ENCODE results near the gene PNKD.

Gene PNKD

GRCh38 chr2:218291318-218292047 is 21.2 kb downstream of the PNKD start:
- peak overlapping the region; percentile 99 for H3K27ac ChIP-seq (ENCODE audit: insufficient read depth, low read length, poor library complexity, severe bottlenecking)
- no peaks in the 10 kb centered on the region for H3K9me3 ChIP-seq (ENCODE audit: control insufficient read depth, low read length)
- H3K4me1 ChIP-seq (ENCODE audit: control insufficient read depth, insufficient read depth, low read length, poor library complexity, severe bottlenecking) = peaks cover 46% of the 10 kb centered on the region
- no peaks in the 10 kb centered on the region for H3K27me3 ChIP-seq (replicated peaks; ENCODE audit: control insufficient read depth, insufficient read depth, low read length, poor library complexity, severe bottlenecking)
- H3K36me3 ChIP-seq (ENCODE audit: control insufficient read depth, insufficient read depth, low read length) = no peaks in the 10 kb centered on the region
- no peak for DNase-seq
- peak overlapping the region; percentile 83 for H3K4me3 ChIP-seq (ENCODE audit: insufficient read depth, low read depth, low read length, poor library complexity, severe bottlenecking)

GRCh38 chr2:218292048-218293014 is 22.0 kb downstream of the PNKD start, which contains the start of gene TMBIM1:
TMBIM1 (minus strand) TSS chr2:218292503; CDS start chr2:218282141, 10,362 bp downstream.
- Histone ChIP-seq H3K9me3 (ENCODE audit: control insufficient read depth, low read length) (no peaks in the 10 kb centered on the region), H3K36me3 (ENCODE audit: control insufficient read depth, insufficient read depth, low read length) (no peaks in the 10 kb centered on the region), H3K27me3 (replicated peaks; ENCODE audit: control insufficient read depth, insufficient read depth, low read length, poor library complexity, severe bottlenecking) (no peaks in the 10 kb centered on the region), H3K4me3 (ENCODE audit: insufficient read depth, low read depth, low read length, poor library complexity, severe bottlenecking) (peak within 1 kb of the TSS; percentile 83), H3K4me1 (ENCODE audit: control insufficient read depth, insufficient read depth, low read length, poor library complexity, severe bottlenecking) (peaks cover 40% of the 10 kb centered on the region), H3K27ac (ENCODE audit: insufficient read depth, low read length, poor library complexity, severe bottlenecking) (peak within 1 kb of the TSS; percentile 99)
- peak; percentile 68 to 70 (median 69) for DNase-seq

GRCh38 chr2:218293715-218294429 is 23.6 kb downstream of the PNKD start:
- DNase-seq = no peak
- no peak overlapping the region for H3K4me3 ChIP-seq (ENCODE audit: insufficient read depth, low read depth, low read length, poor library complexity, severe bottlenecking)
- no peaks in the 10 kb centered on the region for H3K27me3 ChIP-seq (replicated peaks; ENCODE audit: control insufficient read depth, insufficient read depth, low read length, poor library complexity, severe bottlenecking)
- H3K9me3 ChIP-seq (ENCODE audit: control insufficient read depth, low read length) = no peaks in the 10 kb centered on the region
- no peak overlapping the region for H3K27ac ChIP-seq (ENCODE audit: insufficient read depth, low read length, poor library complexity, severe bottlenecking)
- H3K36me3 ChIP-seq (ENCODE audit: control insufficient read depth, insufficient read depth, low read length) = no peaks in the 10 kb centered on the region
- peaks cover 27% of the 10 kb centered on the region for H3K4me1 ChIP-seq (ENCODE audit: control insufficient read depth, insufficient read depth, low read length, poor library complexity, severe bottlenecking)

- H3K27me3 ChIP-seq (replicated peaks; ENCODE audit: control insufficient read depth, insufficient read depth, low read length, poor library complexity, severe bottlenecking) = no peaks in the 10 kb centered on the region
- DNase-seq = no peak
- H3K36me3 ChIP-seq (ENCODE audit: control insufficient read depth, insufficient read depth, low read length) = no peaks in the 10 kb centered on the region
- peaks cover 20% of the 10 kb centered on the region for H3K4me1 ChIP-seq (ENCODE audit: control insufficient read depth, insufficient read depth, low read length, poor library complexity, severe bottlenecking)
- no peak overlapping the region for H3K4me3 ChIP-seq (ENCODE audit: insufficient read depth, low read depth, low read length, poor library complexity, severe bottlenecking)
- no peaks in the 10 kb centered on the region for H3K9me3 ChIP-seq (ENCODE audit: control insufficient read depth, low read length)
- no peak overlapping the region for H3K27ac ChIP-seq (ENCODE audit: insufficient read depth, low read length, poor library complexity, severe bottlenecking)
Measured at GRCh38 chr2:218294430-218295022, 24.2 kb downstream of the PNKD start.

- peaks cover 15% of the 10 kb centered on the region for H3K4me1 ChIP-seq (ENCODE audit: control insufficient read depth, insufficient read depth, low read length, poor library complexity, severe bottlenecking)
Measured at GRCh38 chr2:218295029-218295428, 24.7 kb downstream of the PNKD start.

GRCh38 chr2:218296200-218296599 is 25.9 kb downstream of the PNKD start:
- DNase-seq = no peak
- no peak overlapping the region for H3K27ac ChIP-seq (ENCODE audit: insufficient read depth, low read length, poor library complexity, severe bottlenecking)
- peaks cover 4% of the 10 kb centered on the region for H3K4me1 ChIP-seq (ENCODE audit: control insufficient read depth, insufficient read depth, low read length, poor library complexity, severe bottlenecking)
- no peak overlapping the region for H3K4me3 ChIP-seq (ENCODE audit: insufficient read depth, low read depth, low read length, poor library complexity, severe bottlenecking)
- no peaks in the 10 kb centered on the region for H3K9me3 ChIP-seq (ENCODE audit: control insufficient read depth, low read length)
- H3K36me3 ChIP-seq (ENCODE audit: control insufficient read depth, insufficient read depth, low read length) = no peaks in the 10 kb centered on the region
- H3K27me3 ChIP-seq (replicated peaks; ENCODE audit: control insufficient read depth, insufficient read depth, low read length, poor library complexity, severe bottlenecking) = no peaks in the 10 kb centered on the region

More at GRCh38 chr2:218295029-218295428, 24.7 kb downstream of the PNKD start:
- no peak for DNase-seq
- no peak overlapping the region for H3K27ac ChIP-seq (ENCODE audit: insufficient read depth, low read length, poor library complexity, severe bottlenecking)
- H3K9me3 ChIP-seq (ENCODE audit: control insufficient read depth, low read length) = no peaks in the 10 kb centered on the region
- no peaks in the 10 kb centered on the region for H3K27me3 ChIP-seq (replicated peaks; ENCODE audit: control insufficient read depth, insufficient read depth, low read length, poor library complexity, severe bottlenecking)
- H3K4me3 ChIP-seq (ENCODE audit: insufficient read depth, low read depth, low read length, poor library complexity, severe bottlenecking) = no peak overlapping the region
- no peaks in the 10 kb centered on the region for H3K36me3 ChIP-seq (ENCODE audit: control insufficient read depth, insufficient read depth, low read length)

GRCh38 chr2:218296847-218297246 is 26.5 kb downstream of the PNKD start:
- Histone ChIP-seq H3K4me1 (ENCODE audit: control insufficient read depth, insufficient read depth, low read length, poor library complexity, severe bottlenecking) (no peaks in the 10 kb centered on the region), H3K27me3 (replicated peaks; ENCODE audit: control insufficient read depth, insufficient read depth, low read length, poor library complexity, severe bottlenecking) (no peaks in the 10 kb centered on the region), H3K36me3 (ENCODE audit: control insufficient read depth, insufficient read depth, low read length) (no peaks in the 10 kb centered on the region), H3K9me3 (ENCODE audit: control insufficient read depth, low read length) (no peaks in the 10 kb centered on the region), H3K4me3 (ENCODE audit: insufficient read depth, low read depth, low read length, poor library complexity, severe bottlenecking) (no peak overlapping the region), H3K27ac (ENCODE audit: insufficient read depth, low read length, poor library complexity, severe bottlenecking) (no peak overlapping the region)
- no peak for DNase-seq

- Histone ChIP-seq H3K27me3 (replicated peaks; ENCODE audit: control insufficient read depth, insufficient read depth, low read length, poor library complexity, severe bottlenecking) (no peaks in the 10 kb centered on the region), H3K36me3 (ENCODE audit: control insufficient read depth, insufficient read depth, low read length) (no peaks in the 10 kb centered on the region), H3K27ac (ENCODE audit: insufficient read depth, low read length, poor library complexity, severe bottlenecking) (no peak overlapping the region), H3K4me1 (ENCODE audit: control insufficient read depth, insufficient read depth, low read length, poor library complexity, severe bottlenecking) (no peaks in the 10 kb centered on the region), H3K4me3 (ENCODE audit: insufficient read depth, low read depth, low read length, poor library complexity, severe bottlenecking) (no peak overlapping the region), H3K9me3 (ENCODE audit: control insufficient read depth, low read length) (no peaks in the 10 kb centered on the region)
- no peak for DNase-seq
Measured at GRCh38 chr2:218298314-218298875, 28.1 kb downstream of the PNKD start.

- no peaks in the 10 kb centered on the region for H3K4me1 ChIP-seq (ENCODE audit: control insufficient read depth, insufficient read depth, low read length, poor library complexity, severe bottlenecking)
- no peak for DNase-seq
- no peaks in the 10 kb centered on the region for H3K27me3 ChIP-seq (replicated peaks; ENCODE audit: control insufficient read depth, insufficient read depth, low read length, poor library complexity, severe bottlenecking)
- H3K9me3 ChIP-seq (ENCODE audit: control insufficient read depth, low read length) = no peaks in the 10 kb centered on the region
- no peak overlapping the region for H3K27ac ChIP-seq (ENCODE audit: insufficient read depth, low read length, poor library complexity, severe bottlenecking)
- H3K36me3 ChIP-seq (ENCODE audit: control insufficient read depth, insufficient read depth, low read length) = no peaks in the 10 kb centered on the region
- no peak overlapping the region for H3K4me3 ChIP-seq (ENCODE audit: insufficient read depth, low read depth, low read length, poor library complexity, severe bottlenecking)
Measured at GRCh38 chr2:218300141-218300540, 29.8 kb downstream of the PNKD start.

All from effector memory CD4-positive, alpha-beta T cell (primary cell).